Retina (tissue), 1 donor: ENCODE results near the gene C3orf22.

Experiments
- DNase-seq: peaks from one replicate; pipeline ENCODE4 v3.0.0-alpha.2; 2016

Gene C3orf22

DNA sequence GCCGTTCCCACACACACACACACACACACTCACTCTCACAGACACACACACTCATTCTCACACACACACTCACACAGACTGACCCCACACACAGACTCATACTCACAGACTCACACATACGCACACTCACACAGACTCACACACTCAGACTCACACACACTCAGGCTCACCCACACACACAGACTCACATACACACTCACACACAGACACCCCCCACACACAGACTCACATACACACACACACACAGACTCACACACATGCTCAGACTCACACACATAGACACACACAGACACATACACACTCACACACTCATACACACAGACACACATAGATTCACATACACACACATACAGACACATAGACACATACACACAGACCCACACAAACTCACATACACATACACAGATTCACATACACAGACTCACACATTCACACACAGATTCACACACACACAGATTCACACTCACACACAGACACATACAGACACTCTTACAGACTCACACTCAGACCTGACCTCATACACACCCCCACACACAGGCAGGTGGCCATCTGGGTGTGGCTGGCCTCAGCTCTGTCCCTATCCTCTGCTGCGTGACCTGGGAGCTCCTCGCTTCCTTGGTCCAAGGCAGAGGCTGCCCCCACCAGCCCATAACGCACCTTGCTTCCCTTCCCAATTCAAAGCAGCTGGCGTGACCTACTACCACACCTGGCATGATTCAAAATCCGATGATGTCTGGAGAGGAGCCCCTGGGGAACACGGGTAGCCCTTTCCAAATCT lies 1.9 kb downstream of the C3orf22 start:
- no peak for DNase-seq

DNA sequence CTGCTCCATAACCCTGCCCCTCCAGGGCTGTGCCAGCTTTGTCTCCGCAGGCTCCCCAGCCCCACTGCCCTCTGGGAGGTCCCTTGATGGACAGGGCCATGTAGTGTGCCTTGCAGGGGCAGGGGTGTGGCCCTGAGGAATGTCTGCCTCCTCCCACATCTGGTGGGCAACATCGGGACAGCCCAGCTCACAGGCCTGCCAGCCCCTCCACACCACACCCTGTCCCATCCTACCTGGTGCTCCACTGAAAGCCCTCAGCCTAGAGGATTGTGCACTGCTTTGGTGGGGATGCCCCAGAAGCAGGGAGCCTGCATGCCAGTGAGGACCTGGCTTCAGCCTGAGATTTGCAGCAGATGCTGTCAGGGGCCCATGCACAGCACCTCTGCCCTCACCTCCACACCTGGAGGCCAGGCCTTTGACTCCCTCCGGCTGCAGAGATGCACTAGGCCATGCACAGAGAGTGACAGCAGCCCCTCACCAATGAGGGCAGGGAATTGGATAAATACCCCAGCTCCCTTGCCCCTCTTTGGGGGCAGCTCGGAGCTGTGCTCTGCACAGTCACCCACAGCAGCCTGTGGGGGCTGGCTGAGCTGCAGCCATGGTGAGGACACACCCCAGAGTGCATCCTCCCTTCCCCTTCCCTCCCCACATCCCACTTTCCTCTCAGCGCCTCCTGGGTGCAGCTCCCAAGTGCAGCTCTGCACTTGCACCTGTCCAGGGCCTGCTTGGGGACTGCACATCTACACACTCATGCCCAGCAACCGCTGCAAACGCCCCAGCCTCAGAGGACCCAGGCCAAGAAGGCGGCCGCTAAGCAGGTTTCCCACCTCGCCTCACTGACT lies 2.7 kb downstream of the C3orf22 start:
- peak; percentile 1 for DNase-seq

DNA sequence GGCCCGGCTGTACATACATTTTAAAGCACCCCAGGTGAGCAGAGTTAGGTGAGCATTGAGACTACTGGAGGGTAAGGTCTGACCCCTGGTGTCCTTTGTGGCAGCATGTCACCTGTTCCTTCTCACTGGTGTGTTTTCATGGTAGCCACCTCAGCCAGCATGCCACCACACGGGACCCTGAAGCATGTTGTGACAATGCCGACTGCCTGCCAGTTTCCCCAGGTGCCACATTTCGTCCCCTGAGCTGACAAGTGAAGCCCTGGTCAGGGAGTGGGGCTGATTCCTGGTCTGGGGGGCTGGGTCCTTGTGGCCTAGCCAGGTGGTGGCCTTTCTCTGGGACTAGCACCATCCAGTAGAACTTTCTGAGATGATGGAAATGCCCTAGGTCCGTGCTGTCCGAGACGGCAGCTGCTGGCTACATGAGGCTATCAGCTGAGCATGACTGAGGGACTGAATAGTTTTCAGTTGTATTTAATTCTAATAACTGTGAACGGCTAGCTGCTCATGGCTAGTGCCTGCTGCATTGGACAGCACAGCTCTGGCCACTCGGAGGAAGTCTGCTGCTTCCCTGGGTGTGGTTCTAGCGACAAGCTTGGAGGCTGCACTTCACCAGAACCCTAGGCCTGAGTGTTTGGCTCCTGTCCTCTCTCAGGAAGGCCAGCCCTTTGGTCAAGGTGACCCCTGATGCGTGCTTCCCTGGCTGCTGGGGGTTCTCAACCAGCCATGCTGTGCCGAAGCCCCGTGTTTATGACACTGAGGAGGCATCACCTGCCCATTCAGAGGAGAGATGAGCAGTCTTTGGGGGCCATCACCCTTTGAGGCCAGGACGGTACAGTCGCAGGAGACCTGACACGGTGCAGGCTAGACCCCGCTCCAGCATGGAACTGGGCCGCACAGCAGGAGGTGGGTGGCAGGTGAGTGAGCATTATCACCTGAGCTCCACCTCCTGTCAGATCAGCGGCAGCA lies 3.9 kb downstream of the C3orf22 start:
- no peak for DNase-seq

DNA sequence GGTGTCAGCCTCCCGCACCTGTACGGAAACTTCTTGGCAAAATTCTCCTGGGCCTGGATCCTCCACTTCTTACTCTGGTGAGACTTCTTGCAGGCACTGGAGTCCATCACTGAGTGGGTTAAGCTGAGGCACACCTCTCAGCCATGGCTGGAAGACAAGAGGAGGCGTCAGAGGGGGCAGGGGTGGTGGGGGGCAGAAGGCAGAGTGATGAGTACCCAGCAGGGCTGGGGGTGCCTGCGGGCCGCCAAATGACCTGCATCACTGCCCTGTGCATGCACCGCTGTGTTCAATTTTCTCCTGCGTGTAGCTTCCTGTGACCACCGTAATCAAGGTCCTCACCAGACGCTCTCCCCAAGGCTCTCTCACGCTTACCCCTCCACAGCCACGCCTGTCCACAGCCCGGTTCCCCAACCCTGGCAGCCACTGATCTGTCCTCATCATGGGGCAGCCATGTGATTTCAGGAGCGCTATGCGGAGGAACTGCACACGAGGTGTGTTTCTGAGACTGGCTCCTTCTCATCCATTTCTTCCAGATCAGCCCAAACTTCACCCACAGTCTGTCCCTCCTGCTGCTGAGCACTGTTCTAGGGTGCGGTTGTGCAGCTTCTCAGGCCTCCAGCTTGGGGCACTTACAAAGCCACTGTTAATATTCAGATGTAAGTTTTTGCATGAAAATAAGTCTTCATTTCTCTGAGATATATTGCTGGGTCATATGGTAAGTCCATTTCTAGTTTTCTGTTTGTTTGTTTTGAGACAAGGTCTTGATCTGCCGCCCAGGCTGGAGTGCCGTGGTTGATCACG lies 5.2 kb downstream of the C3orf22 start:
- DNase-seq = peak; percentile 1

DNA sequence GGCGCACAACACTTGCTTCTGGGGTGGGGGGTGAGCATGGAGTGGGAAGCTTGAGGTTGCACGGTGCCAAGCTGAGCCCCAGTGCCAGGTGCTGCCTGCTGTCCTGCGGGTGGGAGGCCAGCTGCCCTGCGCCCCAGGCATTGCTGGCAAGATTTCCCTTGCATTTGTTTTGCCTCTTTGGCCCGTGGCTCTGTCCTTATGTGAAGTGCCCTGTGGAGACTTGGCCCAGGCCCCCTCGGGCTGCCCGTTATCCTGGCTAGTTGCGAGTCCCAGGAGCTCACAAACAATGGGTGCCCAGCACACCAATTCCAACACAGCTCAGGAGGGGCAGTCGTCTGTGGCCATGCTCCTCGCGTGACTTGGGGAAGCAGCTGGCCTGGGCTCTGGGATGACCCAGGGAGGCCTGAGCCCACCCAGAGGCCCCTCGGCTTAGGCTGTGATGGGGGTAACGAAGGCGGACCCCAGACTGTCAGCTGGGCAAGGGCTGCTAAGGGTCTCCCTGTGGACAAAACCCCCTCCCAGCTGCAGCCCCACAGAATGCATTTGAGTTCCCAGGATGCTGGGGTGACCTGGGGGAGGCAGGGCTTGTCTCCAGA lies 5.9 kb downstream of the C3orf22 start:
- peak; percentile 3 for DNase-seq

DNA sequence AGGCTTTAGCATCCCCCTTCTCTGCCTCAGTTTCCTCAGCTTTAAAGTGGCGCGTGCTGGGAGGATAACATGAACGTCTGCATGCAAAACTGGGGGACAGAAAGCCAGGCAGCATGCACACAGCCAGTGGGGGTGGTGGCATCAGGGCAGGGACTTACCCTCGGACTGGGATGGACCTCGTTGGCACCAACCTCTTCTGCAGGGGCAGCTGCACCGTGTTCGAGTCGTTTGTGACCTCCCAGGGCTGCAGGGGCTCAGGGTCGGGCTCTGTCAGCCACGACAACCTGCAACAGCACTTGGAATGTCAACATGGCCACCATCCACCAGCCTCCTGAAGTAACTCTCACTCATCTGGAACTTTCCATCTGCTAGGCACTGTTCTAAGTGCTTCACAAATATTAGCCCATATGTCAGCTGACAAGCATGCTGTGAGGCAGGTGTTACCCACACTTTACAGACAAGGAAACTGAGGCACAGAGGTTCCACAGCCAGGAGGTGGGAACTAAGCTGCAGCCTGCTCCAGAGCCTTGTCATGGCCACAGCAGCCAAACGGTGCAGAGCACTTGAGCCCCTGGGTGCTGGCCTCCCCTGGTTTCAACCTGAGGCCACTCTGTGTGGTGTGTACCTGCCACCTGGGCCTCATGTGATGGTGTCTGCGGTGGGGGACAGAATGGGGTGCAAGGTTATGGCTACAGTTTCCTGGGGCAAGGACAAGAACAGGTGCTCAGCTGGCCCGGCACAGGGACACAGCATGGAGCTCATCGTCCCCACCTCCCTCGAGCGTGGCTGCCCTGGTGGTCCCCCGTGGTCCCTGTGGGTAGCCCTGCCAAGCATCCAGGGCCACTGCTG lies 6.7 kb downstream of the C3orf22 start:
- DNase-seq = peak; percentile 5

DNA sequence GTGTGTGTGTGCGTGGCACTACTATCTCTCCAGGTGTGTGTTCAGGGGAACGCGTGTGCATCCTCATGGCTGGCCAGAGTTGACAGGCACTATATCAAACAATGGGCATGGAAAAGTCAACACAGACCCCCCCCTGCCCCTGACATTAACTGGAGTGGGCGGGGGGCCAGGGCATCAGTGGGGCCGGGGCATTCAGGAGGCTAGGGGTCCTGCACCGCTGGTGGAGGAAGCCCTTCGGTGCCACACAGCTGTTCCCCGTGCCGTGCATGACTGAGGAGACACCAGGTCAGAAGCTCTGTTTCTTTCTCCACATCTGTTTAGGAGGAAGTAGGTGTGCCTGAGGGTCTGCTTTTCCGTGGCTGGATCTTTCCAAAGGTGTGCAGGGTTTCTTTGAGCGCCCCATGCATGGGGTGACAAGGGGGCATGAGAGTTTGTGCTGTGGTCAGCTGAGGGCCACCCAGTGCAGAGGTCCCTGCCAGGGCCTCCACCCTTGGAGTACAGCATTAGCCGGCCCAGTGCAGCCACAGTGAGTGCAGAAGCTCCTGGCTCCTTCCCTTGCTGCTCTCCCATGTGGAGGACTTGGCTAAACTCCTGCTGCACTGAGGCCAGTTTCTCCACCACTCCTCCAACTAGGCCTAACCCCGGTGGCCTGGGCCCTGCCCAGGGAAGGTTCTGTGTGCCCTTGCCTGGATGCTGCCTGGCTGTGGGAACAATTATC lies 7.5 kb downstream of the C3orf22 start:
- DNase-seq = no peak

DNA sequence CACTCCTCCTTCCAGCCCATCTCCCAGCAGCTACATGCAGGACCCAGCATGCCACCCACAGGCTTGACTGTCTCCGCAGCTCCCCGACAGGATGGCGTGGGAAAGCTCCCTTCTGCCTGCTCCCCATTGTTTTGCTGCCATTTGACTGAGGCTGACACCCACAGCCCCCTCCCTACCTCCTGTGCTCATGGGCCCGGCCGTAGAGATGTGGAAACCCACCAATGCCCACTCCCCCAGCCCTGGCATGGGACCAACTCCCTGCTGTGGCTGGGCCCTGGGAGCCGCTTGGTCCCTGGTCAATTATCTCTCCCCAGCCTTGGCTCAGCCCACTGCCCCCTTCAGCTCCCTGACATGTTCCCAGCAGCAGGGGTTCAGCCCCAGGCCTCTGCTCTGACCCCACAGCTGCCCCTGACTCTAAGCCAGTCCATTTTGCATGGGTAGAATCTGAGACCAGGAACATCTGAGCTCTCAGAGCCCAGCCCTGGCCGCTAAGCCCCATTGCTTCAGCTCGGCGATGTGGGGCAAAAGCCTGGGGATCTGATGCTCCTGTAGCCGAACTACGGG lies 8.2 kb downstream of the C3orf22 start:
- peak; percentile 53 for DNase-seq

DNA sequence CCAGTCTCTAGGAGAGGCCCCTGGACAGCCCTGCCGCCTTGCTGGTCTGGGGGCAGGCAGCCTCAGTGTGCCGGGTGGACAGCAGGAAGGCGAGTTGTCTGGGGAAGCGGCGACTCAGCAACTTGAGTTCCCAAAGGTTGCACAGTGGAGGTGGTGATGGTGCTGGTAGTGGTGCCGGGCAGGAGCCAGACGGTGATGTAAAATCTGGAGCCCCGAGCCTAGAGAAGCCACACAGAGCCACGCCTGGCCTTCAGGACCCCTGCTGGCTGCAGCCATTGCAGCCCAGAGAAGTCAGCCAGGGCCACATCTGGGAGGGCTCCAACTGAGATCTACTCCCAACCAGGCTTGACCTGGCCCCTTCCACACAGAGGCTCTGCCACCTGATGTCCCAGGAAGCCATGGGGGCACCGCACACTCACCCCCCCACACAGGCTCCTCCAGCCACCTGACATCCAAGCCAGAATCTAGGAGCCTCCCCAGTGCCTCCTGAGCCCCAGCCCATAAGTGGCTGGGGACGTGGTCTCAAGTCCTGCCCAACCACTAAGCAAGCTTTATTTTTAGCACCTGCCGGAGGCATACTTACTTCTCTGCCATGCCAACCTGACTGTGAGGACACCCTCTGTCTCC lies 8.8 kb downstream of the C3orf22 start:
- no peak for DNase-seq

DNA sequence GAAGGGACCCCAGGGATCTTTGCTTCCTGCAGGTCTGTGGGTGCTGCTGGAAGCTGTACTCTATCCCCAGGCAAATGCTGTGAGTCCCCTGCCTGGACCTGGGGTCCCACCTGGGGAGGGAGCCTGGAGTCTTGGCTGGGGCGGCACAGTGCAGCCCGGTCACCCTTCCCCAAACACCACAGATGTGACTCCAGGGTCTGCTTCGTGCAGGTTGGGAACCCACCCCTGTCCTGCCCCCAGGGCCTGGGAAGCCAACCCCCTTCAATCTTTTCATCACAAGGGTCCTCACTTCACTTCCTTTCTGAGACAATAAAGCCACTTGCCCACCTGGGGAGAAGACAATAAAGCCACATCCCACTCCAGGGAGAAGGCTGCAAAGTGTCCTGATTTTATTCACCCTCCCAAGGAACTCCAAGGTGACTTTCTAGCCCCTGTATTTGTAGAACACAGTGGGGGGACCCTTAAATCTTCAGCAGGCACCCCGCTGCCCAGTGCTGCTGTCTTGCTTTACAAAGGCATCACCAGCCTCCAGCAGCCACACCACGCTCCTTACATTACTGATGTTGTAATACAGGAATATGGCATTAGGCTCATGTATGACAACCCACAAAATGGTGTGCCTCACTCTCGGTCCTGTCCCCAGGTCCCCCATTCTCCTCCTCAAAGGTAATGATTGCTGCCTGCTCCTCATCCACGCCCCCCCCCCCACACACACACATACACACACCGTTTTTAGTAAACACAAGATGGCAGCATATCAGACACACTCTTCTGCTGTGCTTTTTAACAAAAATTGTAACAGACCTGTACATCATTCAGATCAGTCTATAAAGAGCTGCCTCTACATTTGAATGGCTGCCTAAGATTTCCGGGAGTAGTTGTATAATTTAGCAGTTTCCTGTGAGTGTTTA lies 9.9 kb downstream of the C3orf22 start:
- DNase-seq = no peak

DNA sequence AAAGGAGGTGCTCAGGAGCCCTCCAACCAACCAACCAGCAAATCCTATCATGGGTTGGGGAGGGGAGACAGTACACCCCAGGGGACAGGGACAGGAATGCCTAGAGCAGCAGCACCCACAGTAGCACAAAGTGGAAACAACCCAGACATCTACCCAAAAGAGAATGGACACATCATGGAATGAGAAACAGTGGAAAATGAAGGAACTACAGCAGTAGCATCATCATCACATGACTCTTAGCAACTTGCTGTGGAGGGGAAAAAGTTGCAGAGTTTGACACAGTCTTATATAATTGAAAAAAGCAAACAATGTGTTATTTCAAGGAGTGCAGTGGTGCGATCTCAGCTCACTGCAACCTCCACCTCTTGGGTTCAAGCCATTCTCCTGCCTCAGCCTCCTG lies 11.0 kb downstream of the C3orf22 start:
- no peak for DNase-seq

DNA sequence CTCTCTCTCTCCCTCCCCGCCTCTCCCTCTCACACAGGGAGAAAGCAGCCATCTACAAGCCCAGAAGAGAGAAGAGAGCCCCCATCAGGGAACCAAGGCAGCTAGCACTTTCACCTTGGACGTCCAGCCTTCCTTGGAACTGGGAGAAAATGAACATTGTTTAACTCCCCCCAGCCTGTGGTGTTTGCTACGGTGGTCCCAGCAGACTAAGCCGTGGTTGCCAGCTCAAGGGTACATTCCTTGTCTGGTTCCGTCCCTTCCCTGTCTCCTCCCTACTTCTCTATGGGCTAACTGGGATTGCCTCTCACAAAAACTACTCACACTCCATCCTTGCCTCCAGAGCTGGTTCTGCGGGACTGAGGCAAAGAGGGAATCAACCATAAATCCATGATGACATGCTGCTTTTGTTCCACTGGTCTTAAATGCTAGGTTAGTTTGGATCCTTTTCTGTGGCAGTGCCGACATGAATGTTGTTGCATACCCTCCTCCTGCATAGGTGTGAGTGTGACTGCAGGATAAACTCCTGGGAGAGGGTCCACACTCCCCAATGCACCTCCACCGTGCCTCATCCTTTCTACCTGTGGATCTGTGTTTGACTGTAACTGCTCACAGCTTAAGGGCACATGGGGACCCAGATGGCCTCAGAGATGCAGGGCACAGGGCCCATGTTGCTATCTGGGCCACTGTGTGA lies 12.0 kb downstream of the C3orf22 start:
- DNase-seq = no peak

DNA sequence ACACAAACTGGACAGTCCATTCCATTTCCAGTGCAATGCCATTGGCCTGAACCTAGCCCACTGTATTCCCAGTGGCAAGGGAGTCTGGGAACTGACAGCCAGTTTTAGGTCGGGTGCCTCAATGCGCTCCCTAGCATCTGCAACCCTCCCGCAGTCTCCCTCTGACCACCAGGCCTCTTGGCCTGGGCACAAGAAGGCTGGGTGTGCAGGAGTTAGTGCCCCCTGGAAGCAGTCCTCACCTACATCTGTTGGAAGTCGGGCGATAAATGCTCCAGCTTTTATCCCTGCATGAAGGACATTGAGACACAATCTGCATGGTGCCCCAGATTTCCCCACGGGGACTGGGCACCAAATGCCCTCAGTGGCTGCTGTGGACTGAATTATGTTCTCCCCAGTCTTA lies 12.7 kb downstream of the C3orf22 start:
- no peak for DNase-seq

DNA sequence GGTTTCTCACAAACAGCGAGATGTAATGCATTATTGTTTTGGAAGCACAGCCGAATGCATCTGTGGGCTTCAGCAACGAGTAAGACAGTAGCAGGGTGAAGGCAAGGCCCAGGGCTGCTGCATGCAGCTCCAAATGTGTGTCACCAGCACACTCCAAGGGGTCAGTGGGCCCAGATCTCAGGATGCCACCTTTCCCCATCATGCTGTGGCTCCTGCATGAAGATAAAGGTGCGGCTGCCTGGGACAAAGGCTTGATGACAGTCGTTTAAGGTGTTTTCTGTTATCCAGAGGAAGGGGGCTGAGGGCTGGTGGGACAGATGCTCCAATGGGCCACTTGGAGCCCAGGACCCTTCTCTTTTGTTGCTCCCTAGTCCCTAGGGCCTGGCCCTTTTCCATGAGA lies 13.2 kb downstream of the C3orf22 start:
- DNase-seq = no peak

DNA sequence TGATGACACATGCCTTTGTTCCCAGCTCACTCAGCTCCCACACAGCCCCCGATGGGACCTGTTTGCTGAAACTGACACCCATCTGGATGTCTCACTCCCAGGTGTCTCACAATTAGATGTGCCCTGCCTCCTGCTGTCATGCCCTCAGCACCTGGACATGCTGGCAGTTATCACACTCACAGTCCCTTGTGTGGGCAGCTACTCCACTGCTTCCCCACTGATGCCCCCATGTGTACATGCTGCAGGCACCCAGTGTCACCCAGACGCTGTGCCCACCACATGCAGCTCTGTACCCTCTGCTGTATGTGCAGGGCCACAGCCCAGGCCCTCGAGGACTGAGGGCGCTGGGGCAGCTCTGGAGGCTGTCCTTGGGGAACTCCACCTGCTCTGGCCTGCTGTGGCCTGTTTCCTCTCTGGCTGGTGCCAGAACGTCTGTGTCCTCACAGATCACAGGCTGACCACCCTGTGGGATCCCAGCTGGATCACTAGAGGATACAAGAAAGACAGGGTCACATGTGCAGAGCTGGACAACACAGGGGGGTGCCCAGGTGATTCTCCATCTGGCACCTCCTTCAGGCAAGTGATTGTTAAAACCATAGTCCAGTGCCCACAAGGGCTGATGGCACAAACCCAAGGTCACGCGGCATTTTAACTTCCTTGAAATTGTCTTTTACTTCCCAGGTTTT lies 14.0 kb downstream of the C3orf22 start:
- DNase-seq = no peak

DNA sequence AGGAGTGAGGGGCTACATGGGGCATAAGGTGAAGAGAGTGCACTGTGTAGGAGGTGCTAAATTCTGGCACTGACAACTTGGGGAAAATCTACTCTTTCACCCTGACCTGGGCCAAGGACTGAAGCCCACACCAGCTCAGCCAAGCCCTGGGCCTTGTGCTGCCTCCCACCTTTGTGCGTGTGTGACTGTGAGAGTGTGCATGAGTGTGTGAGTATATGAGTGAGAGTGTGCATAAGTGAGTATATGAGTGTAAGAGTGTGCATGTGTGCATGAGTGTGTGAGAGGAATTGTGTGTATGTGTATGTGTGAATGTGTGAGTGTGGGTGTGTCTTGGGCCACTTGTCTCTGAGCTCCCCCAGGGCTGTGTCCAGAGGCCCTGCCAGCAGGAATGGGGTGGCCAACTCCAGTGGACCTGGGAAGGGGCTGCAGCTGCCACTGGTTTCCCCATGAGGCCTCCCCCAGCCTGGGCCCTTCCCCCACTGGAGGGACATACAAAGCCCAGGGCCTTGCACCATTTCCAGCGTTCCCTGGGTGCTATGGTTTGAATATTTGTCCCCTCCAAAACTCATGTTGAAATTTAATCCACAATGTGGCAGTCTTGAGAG lies 15.2 kb downstream of the C3orf22 start:
- no peak for DNase-seq
